ENCODE data around the gene ADAMTS12. TPM values are rescaled to one million over a fixed set of nuclear protein-coding genes. Genes with fewer than 3 reads are reported as not detected.

Gene ADAMTS12
- total and polyA plus RNA-seq, 10 of the 15 experiments (the other 5 are each of a cell fraction or from before 2014, with no cell fraction given): 0.11 to 35.8 (median 20.7) TPM

GRCh38 chr5:33579152-33579551, 312.6 kb downstream of the ADAMTS12 start:
- H3K27me3 ChIP-seq (replicated peaks in 1 of 2; ENCODE audit: control insufficient read depth in 2 of 2, insufficient read depth in 2 of 2, low read length in 1 of 2): no peaks in the 10 kb centered on the region
- H3K36me3 ChIP-seq (ENCODE audit: control insufficient read depth in 2 of 2, insufficient read depth in 2 of 2, low read length in 1 of 2): no peaks in the 10 kb centered on the region
- in situ Hi-C loops (cut with MboI) (no loop called here), intact Hi-C loops (cut with micrococcal nuclease; ENCODE audit: unreplicated experiment) (no loop called here)
- peaks cover 2% of the 10 kb centered on the region; the same call in 2 of the 3 replicates for H3K9me3 ChIP-seq (replicated peaks; ENCODE audit: control insufficient read depth, insufficient read depth, low read length)
- ChIA-PET POLR2A (no interaction called here), SMC1A (ENCODE audit: uncharacterized antibody, unreplicated experiment) (interaction anchor here (0.7 to 1.3 kb wide), 3 partner anchors 14 to 378 kb away, joined by 3 to 4 read pairs (median 3); no protein-coding TSS in a partner anchor), CTCF (interaction anchor here (1.1 to 3.3 kb wide), 3 partner anchors 9 to 391 kb away, joined by 3 to 22 read pairs (median 3); no protein-coding TSS in a partner anchor), RAD21 (ENCODE audit: unreplicated experiment) (no interaction called here)
- no peak for FAIRE-seq
- WGBS (ENCODE audit: insufficient coverage, insufficient replicate concordance, low lambda C conversion rate, missing lambda C conversion rate): 74% methylated on average over 3 of the region's 3 CpGs
- H3K4me1 ChIP-seq (ENCODE audit: control insufficient read depth, insufficient read depth, low read length): no peaks in the 10 kb centered on the region
- no peaks in the 10 kb centered on the region for H3K79me2 ChIP-seq (ENCODE audit: control insufficient read depth, insufficient read depth, low read length)
- no peak for DNase-seq (ENCODE audit: low read depth, low spot score)
- no peak overlapping the region for H3K27ac ChIP-seq (ENCODE audit: control insufficient read depth, insufficient read depth)
- H3K4me2 ChIP-seq (ENCODE audit: control insufficient read depth, insufficient read depth): no peak overlapping the region
- BruUV-seq (replicated peaks): no TSS peak
- H3K4me3 ChIP-seq: no peak overlapping the region
- no peak for ATAC-seq
- H4K20me1 ChIP-seq (ENCODE audit: control insufficient read depth, insufficient read depth): no peaks in the 10 kb centered on the region
- no peak overlapping the region for H2AFZ ChIP-seq (ENCODE audit: control insufficient read depth, low read depth, low read length)
- no peak overlapping the region for H3K9ac ChIP-seq (ENCODE audit: control insufficient read depth, insufficient read depth, low read length)
- TF ChIP-seq NBN (IDR thresholded peaks at IDR 0.05) (no peak), POLR2AphosphoS5 (IDR thresholded peaks at IDR 0.05; ENCODE audit: low read length) (no peak), NFYB (IDR thresholded peaks at IDR 0.05; ENCODE audit: insufficient read depth, low read depth, low read length) (no peak), PRDM15 (CRISPR knock-in tag; IDR thresholded peaks at IDR 0.05) (no peak), HSF1 (IDR thresholded peaks at IDR 0.05; ENCODE audit: low read depth, low read length) (no peak), PBX3 (IDR thresholded peaks at IDR 0.05; ENCODE audit: insufficient replicate concordance, low read depth, low read length) (no peak), DPF2 (IDR thresholded peaks at IDR 0.05) (no peak), NFXL1 (IDR thresholded peaks at IDR 0.05; ENCODE audit: borderline replicate concordance) (no peak), TARDBP (IDR thresholded peaks at IDR 0.05; ENCODE audit: borderline replicate concordance) (no peak), ASH2L (IDR thresholded peaks at IDR 0.05; ENCODE audit: borderline replicate concordance, low read depth) (no peak), KDM1A (IDR thresholded peaks at IDR 0.05; ENCODE audit: borderline replicate concordance) (no peak), ATF2 (IDR thresholded peaks at IDR 0.05; ENCODE audit: low read length) (no peak), ATF3 (IDR thresholded peaks at IDR 0.05; ENCODE audit: borderline replicate concordance, extremely low read depth, low read depth, low read length) (no peak), RAD21 (IDR thresholded peaks at IDR 0.05; ENCODE audit: insufficient read depth, low read depth, low read length) (no peak), MEF2B (IDR thresholded peaks at IDR 0.05; ENCODE audit: partially characterized antibody, poor library complexity, severe bottlenecking) (no peak)
